HepG2 (cell line): ENCODE results near the gene DLG4. TPM values are rescaled to one million over a fixed set of nuclear protein-coding genes. Genes with fewer than 3 reads are reported as not detected.

Source experiments
- ASH2L ChIP-seq: fragments of 300-600, 200-600 bp; sonication (generic); IDR thresholded peaks from 2 replicates; pipeline ENCODE4 v1.7.0; 2017; ENCODE audit warnings: low read depth, mild to moderate bottlenecking, moderate library complexity, mixed read lengths, low read length; ENCODE audit not compliant: insufficient read length
- FOXC1 ChIP-seq: sonication (generic); formaldehyde crosslinking; IDR thresholded peaks from 2 replicates; pipeline ENCODE4 v1.8.0; 2022; ENCODE audit warnings: mild to moderate bottlenecking, missing genetic modification reagents, borderline replicate concordance
- GLI4 ChIP-seq: sonication (generic); formaldehyde crosslinking; IDR thresholded peaks from 2 replicates; pipeline ENCODE4 v1.5.1; 2020; ENCODE audit warnings: missing genetic modification reagents, mild to moderate bottlenecking, moderate library complexity, borderline replicate concordance
- HCFC1 ChIP-seq: fragments of 150-350 bp; IDR thresholded peaks from 2 replicates; pipeline ENCODE4 v1.6.1; 2014; ENCODE audit warnings: low read depth, low read length
- HNRNPK ChIP-seq: fragments of 200-400 bp; formaldehyde crosslinking; IDR thresholded peaks from 2 replicates; pipeline ENCODE4 v1.6.1; 2018; ENCODE audit warnings: low read length, low read depth, moderate library complexity, mild to moderate bottlenecking; ENCODE audit not compliant: poor library complexity, severe bottlenecking
- JUNB ChIP-seq: sonication (generic); formaldehyde crosslinking; IDR thresholded peaks from 2 replicates; pipeline ENCODE4 v1.8.0; 2022; ENCODE audit warnings: missing genetic modification reagents, mild to moderate bottlenecking, borderline replicate concordance
- KLF11 ChIP-seq: IDR thresholded peaks from 2 replicates; pipeline ENCODE4 v1.6.1; 2016; ENCODE audit warnings: missing compliant biosample characterization
- LCORL ChIP-seq, 2 experiments: fragments of 450-650 bp in 1 of 2; sonication (generic) in 1 of 2; formaldehyde crosslinking in 1 of 2; IDR thresholded peaks; 2 replicates each; pipeline versions ENCODE4 v1.5.0 to v1.6.1; 2017 to 2020; ENCODE audit warnings: antibody characterized with exemption in 1 of 2, missing genetic modification reagents in 1 of 2
- NCOA5 ChIP-seq: sonication (generic); formaldehyde crosslinking; IDR thresholded peaks from 2 replicates; pipeline ENCODE4 v1.4.0; 2020; ENCODE audit warnings: missing genetic modification reagents
- PAF1 ChIP-seq: IDR thresholded peaks from 2 replicates; pipeline ENCODE4 v1.6.1; 2016; ENCODE audit warnings: missing genetic modification reagents, missing compliant biosample characterization
- RFXAP ChIP-seq: sonication (generic); formaldehyde crosslinking; IDR thresholded peaks from 2 replicates; pipeline ENCODE4 v1.4.0; 2020; ENCODE audit warnings: missing genetic modification reagents, borderline replicate concordance
- SMAD3 ChIP-seq: sonication (generic); formaldehyde crosslinking; IDR thresholded peaks from 2 replicates; pipeline ENCODE4 v1.4.0; 2020; ENCODE audit warnings: missing genetic modification reagents
- TBL1XR1 ChIP-seq: fragments of 150-350 bp; IDR thresholded peaks from 2 replicates; pipeline ENCODE4 v1.6.1; 2014; ENCODE audit warnings: borderline replicate concordance, low read length; ENCODE audit not compliant: partially characterized antibody
- ZNF143 ChIP-seq: sonication (generic); formaldehyde crosslinking; IDR thresholded peaks from 2 replicates; pipeline ENCODE4 v1.4.0; 2020; ENCODE audit warnings: missing genetic modification reagents
- ZNF17 ChIP-seq: sonication (generic); formaldehyde crosslinking; IDR thresholded peaks from 2 replicates; pipeline ENCODE4 v1.5.0; 2020; ENCODE audit warnings: mild to moderate bottlenecking, missing genetic modification reagents
- ZNF263 ChIP-seq: sonication (generic); formaldehyde crosslinking; IDR thresholded peaks from 2 replicates; pipeline ENCODE4 v1.4.0; 2020; ENCODE audit warnings: missing genetic modification reagents
- ZNF652 ChIP-seq: IDR thresholded peaks from 2 replicates; pipeline ENCODE4 v1.6.1; 2016; ENCODE audit warnings: low read depth, borderline replicate concordance
- ZSCAN29 ChIP-seq: sonication (generic); formaldehyde crosslinking; conservative IDR thresholded peaks from 2 replicates; pipeline ENCODE4 v1.4.0; 2020; ENCODE audit warnings: mild to moderate bottlenecking, missing genetic modification reagents
- polyA plus RNA-seq, 8 experiments: library from polyadenylated mRNA; depleted of rRNA in 3 of 8; stranded (reverse) in 7 of 8; unstranded in 1 of 8; fragments of >200 nt; fragmentation: Illumina TruSeq in 4 of 8; extraction: Trizol in 4 of 8; gene quantifications; 2 replicates each; pipeline versions ENCODE4 v1.2.1 to v1.2.3, GENCODE V29; 2011 to 2016; ENCODE audit warnings: low read depth in 4 of 8, missing spikeins in 1 of 8, mixed read lengths in 1 of 8; ENCODE audit not compliant: insufficient read depth in 1 of 8
- total RNA-seq, 5 experiments: library from RNA; depleted of rRNA; stranded (reverse); fragments of >200 nt; fragmentation: Illumina TruSeq; extraction: Trizol; gene quantifications; 2 replicates each; pipeline ENCODE4 v1.2.3, GENCODE V29; 2016; ENCODE audit warnings: low read depth in 1 of 5
- TF ChIP-seq, protein P1 (sequence below): IDR thresholded peaks from 2 replicates; pipeline ENCODE4 v1.6.1; 2016; ENCODE audit warnings: mild to moderate bottlenecking
- TF ChIP-seq, protein P2 (sequence below): sonication (generic); formaldehyde crosslinking; IDR thresholded peaks from 2 replicates; pipeline ENCODE4 v1.4.0; 2020; ENCODE audit warnings: missing genetic modification reagents
- TF ChIP-seq, protein P3 (sequence below): sonication (generic); formaldehyde crosslinking; IDR thresholded peaks from 2 replicates; pipeline ENCODE4 v1.5.1; 2020; ENCODE audit warnings: missing genetic modification reagents, mild to moderate bottlenecking, borderline replicate concordance
- TF ChIP-seq, protein P4 (sequence below): IDR thresholded peaks from 2 replicates; pipeline ENCODE4 v1.6.1; 2016; ENCODE audit warnings: missing genetic modification reagents, missing compliant biosample characterization

The DLG4 gene
- total and polyA plus RNA-seq, 2 of the 13 experiments (the other 11 are each of a cell fraction or from before 2014, with no cell fraction given) = 0.71 to 4.3 TPM

DNA sequence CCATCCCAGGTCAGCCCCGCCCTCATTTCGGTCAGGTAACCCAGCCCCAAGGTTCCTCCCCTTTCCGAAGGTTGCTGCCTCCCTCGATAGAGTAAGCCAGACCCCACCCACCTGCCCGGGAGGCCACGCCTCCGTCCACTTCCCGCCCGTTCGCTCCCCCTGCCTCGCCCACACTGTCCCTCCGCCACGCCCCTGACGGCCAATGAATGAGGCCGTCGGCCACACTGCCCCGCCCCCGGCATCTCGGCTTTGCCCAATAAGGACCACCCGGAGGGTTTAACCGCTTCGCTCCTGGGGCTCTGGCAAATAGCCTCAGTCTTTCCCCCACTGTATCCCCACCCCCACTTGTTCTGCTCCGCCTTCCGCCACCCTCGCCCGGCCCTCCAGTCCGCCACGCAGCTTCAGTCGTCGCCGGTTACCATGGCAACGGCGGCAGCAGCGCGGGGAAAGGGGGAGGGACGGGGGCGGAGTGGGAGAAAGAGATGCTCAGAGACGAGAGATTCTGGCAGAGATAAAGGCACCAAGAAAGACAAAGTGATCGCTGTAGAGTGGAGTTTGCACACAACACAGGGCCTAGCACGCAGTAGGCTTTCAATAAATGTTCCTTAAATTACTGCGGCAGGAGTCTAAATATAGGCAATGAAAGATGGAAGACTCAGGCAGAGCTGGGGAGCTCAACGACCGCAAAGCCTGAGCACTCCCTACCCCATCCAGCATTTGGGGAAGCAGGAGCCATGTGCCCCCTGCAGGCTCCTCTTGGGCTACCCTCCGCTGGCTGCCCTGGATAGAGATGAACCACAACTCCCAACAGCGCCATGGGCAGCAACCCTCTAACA is 5.1 kb downstream of the DLG4 start (continued):
- TF ChIP-seq ZNF143 (peak; percentile 99), RFXAP (CRISPR knock-in tag) (no peak; the same call in none of the 2 replicates), GLI4 (no peak), SMAD3 (CRISPR knock-in tag) (no peak; the same call in 1 of the 2 replicates), LCORL (IDR thresholded peaks at IDR 0.05) (no peak), LCORL (CRISPR knock-in tag; IDR thresholded peaks at IDR 0.05) (peak; percentile 68; the same call in 1 of the 2 replicates), JUNB (no peak), KLF11 (CRISPR knock-in tag) (no peak), ZNF263 (CRISPR knock-in tag) (peak; percentile 75), ZSCAN29 (CRISPR knock-in tag) (peak; percentile 20; the same call in 1 of the 2 replicates), PAF1 (CRISPR knock-in tag) (no peak), ASH2L (peak; percentile 53), NCOA5 (CRISPR knock-in tag) (no peak), FOXC1 (no peak; the same call in 1 of the 2 replicates), ZNF652 (CRISPR knock-in tag) (peak; percentile 98), TBL1XR1 (peak; percentile 74), HNRNPK (peak; percentile 78), ZNF17 (no peak), HCFC1 (peak; percentile 98; the same call in 1 of the 2 replicates)
- TF ChIP-seq, protein P1, sequence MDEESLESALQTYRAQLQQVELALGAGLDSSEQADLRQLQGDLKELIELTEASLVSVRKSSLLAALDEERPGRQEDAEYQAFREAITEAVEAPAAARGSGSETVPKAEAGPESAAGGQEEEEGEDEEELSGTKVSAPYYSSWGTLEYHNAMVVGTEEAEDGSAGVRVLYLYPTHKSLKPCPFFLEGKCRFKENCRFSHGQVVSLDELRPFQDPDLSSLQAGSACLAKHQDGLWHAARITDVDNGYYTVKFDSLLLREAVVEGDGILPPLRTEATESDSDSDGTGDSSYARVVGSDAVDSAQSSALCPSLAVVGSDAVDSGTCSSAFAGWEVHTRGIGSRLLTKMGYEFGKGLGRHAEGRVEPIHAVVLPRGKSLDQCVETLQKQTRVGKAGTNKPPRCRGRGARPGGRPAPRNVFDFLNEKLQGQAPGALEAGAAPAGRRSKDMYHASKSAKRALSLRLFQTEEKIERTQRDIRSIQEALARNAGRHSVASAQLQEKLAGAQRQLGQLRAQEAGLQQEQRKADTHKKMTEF (CRISPR knock-in tag) = peak; percentile 40; the same call in 1 of the 2 replicates
- TF ChIP-seq, protein P2, sequence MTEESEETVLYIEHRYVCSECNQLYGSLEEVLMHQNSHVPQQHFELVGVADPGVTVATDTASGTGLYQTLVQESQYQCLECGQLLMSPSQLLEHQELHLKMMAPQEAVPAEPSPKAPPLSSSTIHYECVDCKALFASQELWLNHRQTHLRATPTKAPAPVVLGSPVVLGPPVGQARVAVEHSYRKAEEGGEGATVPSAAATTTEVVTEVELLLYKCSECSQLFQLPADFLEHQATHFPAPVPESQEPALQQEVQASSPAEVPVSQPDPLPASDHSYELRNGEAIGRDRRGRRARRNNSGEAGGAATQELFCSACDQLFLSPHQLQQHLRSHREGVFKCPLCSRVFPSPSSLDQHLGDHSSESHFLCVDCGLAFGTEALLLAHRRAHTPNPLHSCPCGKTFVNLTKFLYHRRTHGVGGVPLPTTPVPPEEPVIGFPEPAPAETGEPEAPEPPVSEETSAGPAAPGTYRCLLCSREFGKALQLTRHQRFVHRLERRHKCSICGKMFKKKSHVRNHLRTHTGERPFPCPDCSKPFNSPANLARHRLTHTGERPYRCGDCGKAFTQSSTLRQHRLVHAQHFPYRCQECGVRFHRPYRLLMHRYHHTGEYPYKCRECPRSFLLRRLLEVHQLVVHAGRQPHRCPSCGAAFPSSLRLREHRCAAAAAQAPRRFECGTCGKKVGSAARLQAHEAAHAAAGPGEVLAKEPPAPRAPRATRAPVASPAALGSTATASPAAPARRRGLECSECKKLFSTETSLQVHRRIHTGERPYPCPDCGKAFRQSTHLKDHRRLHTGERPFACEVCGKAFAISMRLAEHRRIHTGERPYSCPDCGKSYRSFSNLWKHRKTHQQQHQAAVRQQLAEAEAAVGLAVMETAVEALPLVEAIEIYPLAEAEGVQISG (CRISPR knock-in tag) = peak; percentile 59; the same call in 1 of the 2 replicates
- TF ChIP-seq, protein P3, sequence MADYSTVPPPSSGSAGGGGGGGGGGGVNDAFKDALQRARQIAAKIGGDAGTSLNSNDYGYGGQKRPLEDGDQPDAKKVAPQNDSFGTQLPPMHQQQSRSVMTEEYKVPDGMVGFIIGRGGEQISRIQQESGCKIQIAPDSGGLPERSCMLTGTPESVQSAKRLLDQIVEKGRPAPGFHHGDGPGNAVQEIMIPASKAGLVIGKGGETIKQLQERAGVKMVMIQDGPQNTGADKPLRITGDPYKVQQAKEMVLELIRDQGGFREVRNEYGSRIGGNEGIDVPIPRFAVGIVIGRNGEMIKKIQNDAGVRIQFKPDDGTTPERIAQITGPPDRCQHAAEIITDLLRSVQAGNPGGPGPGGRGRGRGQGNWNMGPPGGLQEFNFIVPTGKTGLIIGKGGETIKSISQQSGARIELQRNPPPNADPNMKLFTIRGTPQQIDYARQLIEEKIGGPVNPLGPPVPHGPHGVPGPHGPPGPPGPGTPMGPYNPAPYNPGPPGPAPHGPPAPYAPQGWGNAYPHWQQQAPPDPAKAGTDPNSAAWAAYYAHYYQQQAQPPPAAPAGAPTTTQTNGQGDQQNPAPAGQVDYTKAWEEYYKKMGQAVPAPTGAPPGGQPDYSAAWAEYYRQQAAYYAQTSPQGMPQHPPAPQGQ (CRISPR knock-in tag) = no peak
- TF ChIP-seq, protein P4, sequence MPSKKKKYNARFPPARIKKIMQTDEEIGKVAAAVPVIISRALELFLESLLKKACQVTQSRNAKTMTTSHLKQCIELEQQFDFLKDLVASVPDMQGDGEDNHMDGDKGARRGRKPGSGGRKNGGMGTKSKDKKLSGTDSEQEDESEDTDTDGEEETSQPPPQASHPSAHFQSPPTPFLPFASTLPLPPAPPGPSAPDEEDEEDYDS (CRISPR knock-in tag) = 0 out of 2 replicates have a peak, but pooled peaks have one; percentile 42
